HepG2 (cell line): ENCODE results near the gene ZNF20. TPM values are rescaled to one million over a fixed set of nuclear protein-coding genes. Genes with fewer than 3 reads are reported as not detected.

Source experiments
- ATF1 ChIP-seq: IDR thresholded peaks from 2 replicates; pipeline ENCODE4 v1.6.1; 2016; ENCODE audit warnings: mild to moderate bottlenecking, control low read depth
- HOMEZ ChIP-seq: IDR thresholded peaks from 2 replicates; pipeline ENCODE4 v1.6.1; 2016; ENCODE audit warnings: low read depth
- IKZF4 ChIP-seq: sonication (generic); formaldehyde crosslinking; IDR thresholded peaks from 2 replicates; pipeline ENCODE4 v1.5.1; 2020; ENCODE audit warnings: borderline replicate concordance, mild to moderate bottlenecking, low read depth, missing genetic modification reagents; ENCODE audit errors: not compliant biosample characterization
- NCOA2 ChIP-seq: sonication (generic); formaldehyde crosslinking; IDR thresholded peaks from 2 replicates; pipeline ENCODE4 v1.8.0; 2022; ENCODE audit warnings: inconsistent platforms
- NCOA5 ChIP-seq: sonication (generic); formaldehyde crosslinking; IDR thresholded peaks from 2 replicates; pipeline ENCODE4 v1.4.0; 2020; ENCODE audit warnings: missing genetic modification reagents
- NFYC ChIP-seq: IDR thresholded peaks from 2 replicates; pipeline ENCODE4 v1.6.1; 2016; ENCODE audit warnings: missing genetic modification reagents, missing compliant biosample characterization
- RNF2 ChIP-seq: fragments of 450-650 bp; conservative IDR thresholded peaks from 2 replicates; pipeline ENCODE4 v1.6.1; 2016; ENCODE audit warnings: low read depth
- SAP130 ChIP-seq: IDR thresholded peaks from 2 replicates; pipeline ENCODE4 v1.6.1; 2016; ENCODE audit warnings: low read depth
- SOX6 ChIP-seq, 2 experiments: fragments of 450-650 bp in 1 of 2; sonication (generic) in 1 of 2; formaldehyde crosslinking in 1 of 2; IDR thresholded peaks; 2 replicates each; pipeline versions ENCODE4 v1.4.0 to v1.6.1; 2017 to 2020; ENCODE audit warnings: antibody characterized with exemption in 1 of 2, mild to moderate bottlenecking in 1 of 2, missing genetic modification reagents in 1 of 2
- ZNF296 ChIP-seq: sonication (generic); formaldehyde crosslinking; conservative IDR thresholded peaks from 2 replicates; pipeline ENCODE4 v1.5.0; 2020; ENCODE audit warnings: mild to moderate bottlenecking, missing genetic modification reagents
- ZNF496 ChIP-seq: sonication (generic); formaldehyde crosslinking; IDR thresholded peaks from 2 replicates; pipeline ENCODE4 v1.8.1; 2023; ENCODE audit warnings: mild to moderate bottlenecking, moderate library complexity, missing genetic modification reagents; ENCODE audit not compliant: insufficient replicate concordance
- ZNF605 ChIP-seq: sonication (generic); formaldehyde crosslinking; IDR thresholded peaks from 2 replicates; pipeline ENCODE4 v1.8.0; 2022; ENCODE audit warnings: mild to moderate bottlenecking, missing genetic modification reagents
- ZNF747 ChIP-seq: sonication (generic); formaldehyde crosslinking; IDR thresholded peaks from 2 replicates; pipeline ENCODE4 v1.8.1; 2023; ENCODE audit warnings: missing genetic modification reagents, mild to moderate bottlenecking, borderline replicate concordance
- ZNF749 ChIP-seq: sonication (generic); formaldehyde crosslinking; IDR thresholded peaks from 2 replicates; pipeline ENCODE4 v1.8.0; 2022; ENCODE audit warnings: mild to moderate bottlenecking, missing genetic modification reagents, moderate library complexity, borderline replicate concordance
- ZNF800 ChIP-seq: sonication (generic); formaldehyde crosslinking; IDR thresholded peaks from 2 replicates; pipeline ENCODE4 v1.4.0; 2020; ENCODE audit warnings: missing genetic modification reagents
- ZSCAN21 ChIP-seq: sonication (generic); formaldehyde crosslinking; IDR thresholded peaks from 2 replicates; pipeline ENCODE4 v1.8.0; 2022; ENCODE audit warnings: mild to moderate bottlenecking, missing genetic modification reagents, moderate library complexity, borderline replicate concordance
- polyA plus RNA-seq, 8 experiments: library from polyadenylated mRNA; depleted of rRNA in 3 of 8; stranded (reverse) in 7 of 8; unstranded in 1 of 8; fragments of >200 nt; fragmentation: Illumina TruSeq in 4 of 8; extraction: Trizol in 4 of 8; gene quantifications; 2 replicates each; pipeline versions ENCODE4 v1.2.1 to v1.2.3, GENCODE V29; 2011 to 2016; ENCODE audit warnings: low read depth in 4 of 8, missing spikeins in 1 of 8, mixed read lengths in 1 of 8; ENCODE audit not compliant: insufficient read depth in 1 of 8
- total RNA-seq, 5 experiments: library from RNA; depleted of rRNA; stranded (reverse); fragments of >200 nt; fragmentation: Illumina TruSeq; extraction: Trizol; gene quantifications; 2 replicates each; pipeline ENCODE4 v1.2.3, GENCODE V29; 2016; ENCODE audit warnings: low read depth in 1 of 5
- TF ChIP-seq, protein P1 (sequence below): sonication (generic); formaldehyde crosslinking; IDR thresholded peaks from one replicate; pipeline ENCODE4 v1.5.1; 2020; ENCODE audit warnings: mild to moderate bottlenecking, missing genetic modification reagents; ENCODE audit errors: not compliant biosample characterization

The ZNF20 gene
- total and polyA plus RNA-seq, 2 of the 13 experiments (the other 11 are each of a cell fraction or from before 2014, with no cell fraction given), result 1.6 to 8.0 TPM

DNA sequence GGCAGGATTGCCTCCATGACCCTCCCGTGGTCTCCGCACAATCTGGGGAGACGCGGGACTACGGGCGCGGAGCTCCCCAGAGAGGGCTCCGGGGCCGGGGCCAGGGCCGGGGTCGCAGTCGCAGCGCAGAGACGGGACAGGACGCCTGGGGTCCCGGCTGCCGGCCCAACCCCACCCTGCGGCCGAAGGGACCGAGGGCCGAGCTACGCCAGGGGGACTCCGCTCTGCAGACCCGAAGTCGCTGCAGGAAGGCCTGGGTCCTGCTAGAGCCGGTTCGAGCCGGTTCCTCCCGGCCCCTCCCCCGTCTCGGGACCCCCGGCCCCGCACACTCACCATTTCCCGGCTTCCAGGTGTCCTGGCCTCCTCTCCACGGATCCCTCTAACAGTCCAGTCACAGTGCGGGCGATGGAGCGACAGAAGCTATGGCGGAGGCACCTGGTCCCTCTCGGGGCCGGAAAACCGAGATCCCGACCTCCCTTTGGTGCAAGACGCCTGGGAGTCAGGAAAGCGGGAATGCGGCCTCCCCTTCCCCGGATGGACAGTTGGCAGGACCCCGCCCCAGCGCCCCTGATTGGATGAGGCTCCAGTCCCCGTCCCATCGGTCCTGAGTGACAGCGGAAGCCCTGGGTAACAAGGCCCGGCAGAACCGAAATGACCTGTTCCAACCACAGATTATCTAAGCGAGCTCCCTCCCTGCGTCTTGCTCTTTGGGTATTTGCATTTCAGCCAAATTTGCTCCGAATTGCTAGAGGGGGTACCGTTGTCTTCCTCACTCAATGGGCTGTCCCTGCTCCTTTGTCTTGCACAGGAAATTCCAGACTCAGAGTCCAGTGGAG lies 16.3 kb upstream of the ZNF20 start, which contains the start of gene ZNF625 (continued):
- peak; percentile 86 for TF ChIP-seq NFYC (CRISPR knock-in tag)
- TF ChIP-seq RNF2, result no peak
- 0 out of 2 replicates have a peak, but pooled peaks have one; percentile 18 for TF ChIP-seq NCOA2 (CRISPR knock-in tag)
- no peak for TF ChIP-seq NCOA5
- no peak for TF ChIP-seq ZNF296
- no peak for TF ChIP-seq ZNF496 (CRISPR knock-in tag)
- TF ChIP-seq ZNF800 (CRISPR knock-in tag), result peak; percentile 81
- TF ChIP-seq, protein P1, sequence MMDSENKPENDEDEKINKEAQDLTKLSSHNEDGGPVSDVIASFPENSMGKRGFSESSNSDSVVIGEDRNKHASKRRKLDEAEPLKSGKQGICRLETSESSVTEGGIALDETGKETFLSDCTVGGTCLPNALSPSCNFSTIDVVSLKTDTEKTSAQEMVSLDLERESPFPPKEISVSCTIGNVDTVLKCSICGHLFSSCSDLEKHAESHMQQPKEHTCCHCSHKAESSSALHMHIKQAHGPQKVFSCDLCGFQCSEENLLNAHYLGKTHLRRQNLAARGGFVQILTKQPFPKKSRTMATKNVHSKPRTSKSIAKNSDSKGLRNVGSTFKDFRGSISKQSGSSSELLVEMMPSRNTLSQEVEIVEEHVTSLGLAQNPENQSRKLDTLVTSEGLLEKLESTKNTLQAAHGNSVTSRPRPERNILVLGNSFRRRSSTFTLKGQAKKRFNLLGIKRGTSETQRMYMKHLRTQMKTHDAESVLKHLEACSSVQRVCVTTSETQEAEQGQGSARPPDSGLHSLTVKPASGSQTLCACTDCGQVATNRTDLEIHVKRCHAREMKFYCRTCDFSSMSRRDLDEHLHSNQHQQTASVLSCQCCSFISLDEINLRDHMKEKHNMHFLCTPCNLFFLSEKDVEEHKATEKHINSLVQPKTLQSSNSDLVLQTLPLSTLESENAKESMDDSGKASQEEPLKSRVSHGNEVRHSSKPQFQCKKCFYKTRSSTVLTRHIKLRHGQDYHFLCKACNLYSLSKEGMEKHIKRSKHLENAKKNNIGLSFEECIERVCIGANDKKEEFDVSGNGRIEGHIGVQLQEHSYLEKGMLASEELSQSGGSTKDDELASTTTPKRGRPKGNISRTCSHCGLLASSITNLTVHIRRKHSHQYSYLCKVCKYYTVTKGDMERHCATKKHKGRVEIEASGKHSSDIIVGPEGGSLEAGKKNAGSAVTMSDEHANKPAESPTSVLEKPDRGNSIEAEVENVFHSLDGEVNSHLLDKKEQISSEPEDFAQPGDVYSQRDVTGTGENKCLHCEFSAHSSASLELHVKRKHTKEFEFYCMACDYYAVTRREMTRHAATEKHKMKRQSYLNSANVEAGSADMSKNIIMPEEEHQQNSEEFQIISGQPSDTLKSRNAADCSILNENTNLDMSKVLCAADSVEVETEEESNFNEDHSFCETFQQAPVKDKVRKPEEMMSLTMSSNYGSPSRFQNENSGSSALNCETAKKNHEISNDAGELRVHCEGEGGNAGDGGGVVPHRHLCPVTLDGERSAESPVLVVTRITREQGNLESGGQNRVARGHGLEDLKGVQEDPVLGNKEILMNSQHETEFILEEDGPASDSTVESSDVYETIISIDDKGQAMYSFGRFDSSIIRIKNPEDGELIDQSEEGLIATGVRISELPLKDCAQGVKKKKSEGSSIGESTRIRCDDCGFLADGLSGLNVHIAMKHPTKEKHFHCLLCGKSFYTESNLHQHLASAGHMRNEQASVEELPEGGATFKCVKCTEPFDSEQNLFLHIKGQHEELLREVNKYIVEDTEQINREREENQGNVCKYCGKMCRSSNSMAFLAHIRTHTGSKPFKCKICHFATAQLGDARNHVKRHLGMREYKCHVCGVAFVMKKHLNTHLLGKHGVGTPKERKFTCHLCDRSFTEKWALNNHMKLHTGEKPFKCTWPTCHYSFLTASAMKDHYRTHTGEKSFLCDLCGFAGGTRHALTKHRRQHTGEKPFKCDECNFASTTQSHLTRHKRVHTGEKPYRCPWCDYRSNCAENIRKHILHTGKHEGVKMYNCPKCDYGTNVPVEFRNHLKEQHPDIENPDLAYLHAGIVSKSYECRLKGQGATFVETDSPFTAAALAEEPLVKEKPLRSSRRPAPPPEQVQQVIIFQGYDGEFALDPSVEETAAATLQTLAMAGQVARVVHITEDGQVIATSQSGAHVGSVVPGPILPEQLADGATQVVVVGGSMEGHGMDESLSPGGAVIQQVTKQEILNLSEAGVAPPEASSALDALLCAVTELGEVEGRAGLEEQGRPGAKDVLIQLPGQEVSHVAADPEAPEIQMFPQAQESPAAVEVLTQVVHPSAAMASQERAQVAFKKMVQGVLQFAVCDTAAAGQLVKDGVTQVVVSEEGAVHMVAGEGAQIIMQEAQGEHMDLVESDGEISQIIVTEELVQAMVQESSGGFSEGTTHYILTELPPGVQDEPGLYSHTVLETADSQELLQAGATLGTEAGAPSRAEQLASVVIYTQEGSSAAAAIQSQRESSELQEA (CRISPR knock-in tag), result no peak
- TF ChIP-seq ZSCAN21 (CRISPR knock-in tag), result 0 out of 2 replicates have a peak, but pooled peaks have one; percentile 58
- no peak for TF ChIP-seq ATF1 (CRISPR knock-in tag)
- TF ChIP-seq IKZF4 (CRISPR knock-in tag), result peak; percentile 71
- 0 out of 2 replicates have a peak, but pooled peaks have one; percentile 32 for TF ChIP-seq ZNF747
- peak; percentile 93 for TF ChIP-seq SAP130
- no peak for TF ChIP-seq SOX6 (IDR thresholded peaks at IDR 0.05)
- TF ChIP-seq SOX6 (CRISPR knock-in tag; IDR thresholded peaks at IDR 0.05), result peak; percentile 35; the same call in 1 of the 2 replicates
- 0 out of 2 replicates have a peak, but pooled peaks have one; percentile 58 for TF ChIP-seq ZNF749
- TF ChIP-seq HOMEZ (CRISPR knock-in tag), result 0 out of 2 replicates have a peak, but pooled peaks have one; percentile 40
- peak; percentile 56; the same call in 1 of the 2 replicates for TF ChIP-seq ZNF605 (CRISPR knock-in tag)
